GM13977 (cell line): Measurements from ENCODE around the gene ADAP1.

Source experiments
- DNase-seq: peaks from one replicate; pipeline ENCODE4 v3.0.0; 2012; ENCODE audit warnings: low spot score
- CTCF ChIP-seq: IDR thresholded peaks from 2 replicates; pipeline ENCODE4 v1.5.1; 2012; ENCODE audit warnings: mild to moderate bottlenecking, control low read depth; ENCODE audit not compliant: insufficient read depth; ENCODE audit errors: extremely low read depth, missing control alignments
- in situ Hi-C: fragments of 300-500 bp; cut with MboI; formaldehyde crosslinking; loops from one replicate; pipeline ENCODE4 v1.12.0; 2022; ENCODE audit warnings: low sequenced_read_pairs, low pct_unique_long_range_greater_than_20kb, mixed read lengths, inconsistent platforms; ENCODE audit not compliant: unreplicated experiment

Gene ADAP1

DNA sequence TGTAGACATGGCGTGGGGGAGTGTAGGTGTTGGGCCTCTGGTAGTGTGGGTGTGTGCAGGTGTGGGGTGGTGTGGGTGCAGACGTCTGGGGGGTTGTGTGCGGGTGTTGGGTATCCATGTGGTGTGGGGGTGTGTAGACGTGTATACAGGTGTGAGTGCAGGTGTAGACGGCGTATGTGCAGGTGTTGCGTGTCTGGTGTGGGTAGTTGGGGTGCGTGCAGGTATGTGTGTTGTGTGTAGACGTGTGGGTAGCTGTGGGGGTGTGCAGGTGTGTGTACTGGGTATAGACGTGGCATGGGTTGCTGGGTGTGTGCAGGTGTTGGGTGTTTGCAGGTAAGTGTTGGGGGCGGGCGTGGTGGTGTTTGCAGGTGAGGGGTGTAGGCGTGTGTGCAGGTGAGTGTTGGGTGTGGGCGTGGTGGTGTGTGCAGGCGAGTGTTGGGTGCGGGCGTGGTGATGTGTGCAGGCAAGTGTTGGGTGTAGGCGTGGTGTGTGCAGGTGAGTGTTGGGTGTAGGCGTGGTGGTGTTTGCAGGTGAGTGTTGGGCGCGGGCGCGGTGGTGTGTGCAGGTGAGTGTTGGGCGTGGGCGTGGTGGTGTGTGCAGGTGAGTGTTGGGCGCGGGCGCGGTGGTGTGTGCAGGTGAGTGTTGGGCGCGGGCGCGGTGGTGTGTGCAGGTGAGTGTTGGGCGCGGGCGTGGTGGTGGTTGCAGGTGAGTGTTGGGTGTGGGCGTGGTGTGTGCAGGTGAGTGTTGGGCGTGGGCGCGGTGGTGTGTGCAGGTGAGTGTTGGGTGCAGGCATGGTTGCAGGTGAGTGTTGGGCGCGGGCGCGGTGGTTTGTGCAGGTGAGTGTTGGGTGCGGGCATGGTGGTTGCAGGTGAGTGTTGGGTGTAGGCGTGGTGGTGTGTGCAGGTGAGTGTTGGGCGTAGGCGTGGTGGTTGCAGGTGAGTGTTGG lies 61.6 kb downstream of the ADAP1 start:
- DNase-seq, result no peak
- no peak for TF ChIP-seq CTCF
- in situ Hi-C loops, result no loop called here

- in situ Hi-C loops, result no loop called here
- TF ChIP-seq CTCF, result no peak
Measured at GRCh38 chr7:891805-892204, 62.7 kb downstream of the ADAP1 start.

DNA sequence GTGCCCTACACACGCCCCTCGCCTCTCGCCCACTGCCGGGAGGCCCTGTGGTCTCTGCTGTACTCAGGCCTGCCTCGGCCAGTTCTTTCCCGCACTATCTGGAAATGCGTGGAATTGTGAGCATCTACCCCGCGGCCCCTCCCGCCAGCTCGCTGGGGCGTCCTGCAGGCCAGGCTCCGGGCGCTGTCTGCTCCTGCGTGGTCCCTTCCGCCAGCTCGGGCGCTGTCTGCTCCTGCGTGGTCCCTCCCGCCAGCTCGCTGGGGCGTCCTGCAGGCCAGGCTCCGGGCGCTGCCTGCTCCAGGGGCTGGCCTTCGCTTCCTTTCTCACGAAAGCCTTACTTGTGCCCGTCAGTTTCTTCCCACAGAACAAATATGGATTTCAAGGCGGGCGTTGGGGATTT lies 63.2 kb downstream of the ADAP1 start:
- DNase-seq, result no peak
- in situ Hi-C loops, result no loop called here
- TF ChIP-seq CTCF, result no peak

More at GRCh38 chr7:891805-892204, 62.7 kb downstream of the ADAP1 start:
- no peak for DNase-seq

DNA sequence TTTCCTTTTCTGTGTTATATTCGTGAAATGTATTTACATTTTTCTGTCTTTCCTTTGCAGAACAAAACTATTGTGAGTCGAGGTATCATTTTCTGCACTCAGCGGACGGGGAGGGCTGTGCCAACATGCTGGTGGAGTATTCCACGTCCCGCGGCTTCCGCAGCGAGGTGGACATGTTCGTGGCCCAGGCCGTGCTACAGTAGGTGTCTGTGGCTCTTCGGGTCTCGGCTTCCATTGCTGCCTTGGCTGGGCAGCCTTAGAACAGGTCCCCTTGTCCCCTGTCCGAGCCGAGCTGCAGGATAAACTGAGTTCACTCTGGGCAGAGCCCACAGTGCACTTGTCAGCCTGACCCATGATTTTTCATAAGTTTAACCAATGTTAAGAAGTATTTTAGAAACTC lies 63.6 kb downstream of the ADAP1 start:
- no peak for DNase-seq
- in situ Hi-C loops, result no loop called here
- no peak for TF ChIP-seq CTCF

DNA sequence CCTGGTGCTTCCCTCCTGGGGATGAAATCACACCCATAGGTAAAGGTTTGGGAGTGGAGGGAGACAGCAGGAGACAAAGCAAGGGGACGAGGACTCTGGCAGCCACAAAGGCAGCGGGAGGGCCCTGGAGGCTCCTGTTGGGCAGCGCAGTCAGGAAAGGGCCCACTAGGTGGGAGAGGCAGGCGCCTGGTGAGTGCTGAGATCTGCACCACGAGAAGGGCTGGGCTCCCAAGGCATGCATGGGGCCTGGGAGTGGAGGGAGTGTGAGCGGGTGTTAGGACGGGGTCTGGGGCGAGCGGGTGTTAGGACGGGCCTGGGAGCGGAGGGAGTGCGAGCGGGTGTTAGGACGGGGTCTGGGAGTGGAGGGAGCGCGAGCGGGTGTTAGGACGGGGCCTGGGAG lies 65.1 kb downstream of the ADAP1 start:
- in situ Hi-C loops, result no loop called here
- no peak for DNase-seq
- TF ChIP-seq CTCF, result no peak

DNA sequence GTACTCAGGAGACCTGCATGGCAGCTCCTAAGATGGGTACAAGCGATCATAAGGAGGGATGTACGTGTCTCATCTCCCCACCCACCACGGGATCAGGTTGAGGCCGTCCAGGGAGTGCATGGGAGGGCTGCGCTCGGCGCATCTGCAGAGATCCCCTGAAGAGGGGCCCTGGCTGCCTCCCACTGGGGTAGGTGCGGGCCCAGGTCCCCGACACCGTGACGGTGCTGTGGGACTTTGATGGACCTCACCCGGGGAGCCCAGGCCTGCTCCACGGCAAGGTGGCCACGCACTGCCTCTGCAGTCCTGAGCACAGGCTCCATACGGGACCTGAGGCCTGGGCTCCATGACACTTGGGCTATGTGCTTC lies 65.5 kb downstream of the ADAP1 start:
- TF ChIP-seq CTCF, result no peak
- in situ Hi-C loops, result no loop called here

More for the DNA sequence above, 65.5 kb downstream of the ADAP1 start:
- DNase-seq, result no peak
